GM18519 (cell line): Measurements from ENCODE around the gene TPGS1.

Source experiments
- ATAC-seq: cut with Tn5 transposase; IDR thresholded peaks from one replicate; pipeline ENCODE4 v1.9.1; 2021; ENCODE audit warnings: mild to moderate bottlenecking, moderate library complexity; ENCODE audit not compliant: unreplicated experiment, low FRiP score

The TPGS1 gene

DNA sequence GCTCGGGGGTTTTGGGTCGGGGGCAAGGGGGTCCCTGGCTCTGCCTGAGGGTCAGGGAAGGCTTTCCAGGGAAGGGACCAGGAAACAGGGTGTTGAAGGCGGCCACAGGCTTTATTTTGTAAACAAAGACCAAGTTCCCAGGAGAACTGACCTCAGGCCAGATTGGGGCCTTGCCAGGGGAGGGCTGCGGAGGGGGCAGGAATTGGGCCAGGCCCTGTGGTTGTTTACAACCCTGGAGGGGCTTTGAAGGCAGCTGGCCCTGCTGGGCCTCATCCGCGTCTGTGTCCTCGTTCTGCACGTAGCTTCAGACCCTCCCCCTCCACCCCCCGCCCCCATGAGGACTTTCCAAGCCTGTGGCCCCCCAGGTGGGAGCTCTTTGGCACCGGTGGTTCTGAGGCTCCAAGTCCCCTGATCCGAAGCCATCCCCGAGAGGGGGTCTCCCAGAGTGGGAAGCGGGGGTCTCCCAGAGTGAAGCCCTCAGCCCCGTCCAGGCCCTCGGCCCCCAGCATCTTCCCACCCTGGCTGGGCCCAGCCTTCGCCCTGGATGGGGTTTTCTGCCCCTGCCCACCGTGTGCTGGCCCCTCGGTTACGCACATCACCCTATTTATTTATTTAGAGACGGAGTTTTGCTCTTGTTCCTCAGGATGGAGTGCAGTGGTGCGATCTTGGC is 51.6 kb downstream of the TPGS1 start:
- no peak for ATAC-seq

DNA sequence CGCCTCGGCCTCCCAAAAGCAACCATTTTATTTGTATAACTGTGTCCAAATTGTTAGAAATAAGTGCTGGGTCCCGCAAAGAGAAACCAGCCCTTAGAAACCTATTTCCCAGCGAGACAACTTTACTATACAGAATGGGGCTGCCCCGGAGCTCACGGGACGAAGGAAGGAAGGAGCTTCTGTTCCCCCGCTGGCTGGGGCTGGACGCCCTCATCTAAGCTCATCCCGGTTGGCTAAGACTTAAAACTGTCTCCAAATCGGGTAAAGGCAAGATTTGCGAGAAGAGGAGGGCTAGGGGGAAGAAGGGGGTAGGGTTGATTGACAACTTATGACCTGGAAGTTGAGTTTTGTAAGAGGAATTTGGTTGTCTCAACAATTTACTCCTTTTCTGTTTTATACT is 52.8 kb downstream of the TPGS1 start:
- no peak for ATAC-seq

DNA sequence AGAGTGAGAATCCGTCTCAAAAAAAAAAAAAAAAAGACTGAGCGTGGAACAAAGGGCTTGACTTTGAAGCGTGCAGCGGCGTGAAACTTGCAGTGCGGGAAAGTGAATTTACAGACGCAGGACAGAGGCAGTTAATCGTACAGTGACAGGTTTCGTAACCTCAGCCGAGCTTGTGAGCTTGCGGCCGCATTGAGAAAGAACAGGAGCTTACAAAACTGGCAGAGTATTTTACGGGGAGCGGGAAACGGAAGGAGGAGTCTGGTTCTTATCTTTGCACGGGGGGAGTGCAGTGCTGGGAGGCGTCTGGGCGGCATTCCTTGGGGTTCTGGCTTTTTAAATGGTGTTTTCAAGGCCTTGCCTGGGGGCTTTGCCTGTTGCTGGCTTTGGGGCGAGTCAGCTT is 59.1 kb downstream of the TPGS1 start:
- no peak for ATAC-seq

- no peak for ATAC-seq
These were observed 59.5 kb downstream of the TPGS1 start for GRCh38 chr19:566844-567243.

GRCh38 chr19:567296-567900 is 60.1 kb downstream of the TPGS1 start:
- ATAC-seq: no peak
